WTC11 (cell line): ENCODE data around the gene TTLL12. TPM values are rescaled to one million over a fixed set of nuclear protein-coding genes. Genes with fewer than 3 reads are reported as not detected.

Experiments
- ATAC-seq: fragments of 200-7000 bp; cut with Tn5 transposase; 2 replicates; pipeline ENCODE4 v1.10.0; 2021; ENCODE audit warnings: mild to moderate bottlenecking, moderate library complexity
- CTCF ChIA-PET: fragments of 300-600 bp; sonication (Branson Sonifier 250); formaldehyde crosslinking; loops from one replicate; lab custom pipeline; 2021; ENCODE audit warnings: antibody characterized with exemption; lab: Charles Lee
- POLR2A ChIA-PET: fragments of 350-600 bp; sonication (Branson Sonifier 250); formaldehyde crosslinking; loops from one replicate; lab custom pipeline; 2021; ENCODE audit warnings: antibody characterized with exemption; lab: Charles Lee
- DNase-seq: peaks from one replicate; pipeline ENCODE4 v3.0.0; 2021; ENCODE audit warnings: low spot score
- H3K27ac Mint-ChIP-seq: 2 replicates; pipeline ENCODE4 v1.8.0; 2021; ENCODE audit warnings: mixed read lengths
- H3K27me3 Mint-ChIP-seq: 2 replicates; pipeline ENCODE4 v1.8.0; 2021; ENCODE audit warnings: low read depth, mild to moderate bottlenecking, moderate library complexity, mixed read lengths
- H3K36me3 Mint-ChIP-seq: 2 replicates; pipeline ENCODE4 v1.8.0; 2021; ENCODE audit warnings: mixed read lengths
- H3K4me1 Mint-ChIP-seq: 2 replicates; pipeline ENCODE4 v1.8.0; 2022; ENCODE audit warnings: mixed read lengths
- H3K4me3 Mint-ChIP-seq: 2 replicates; pipeline ENCODE4 v1.8.0; 2021; ENCODE audit warnings: mild to moderate bottlenecking, moderate library complexity, mixed read lengths
- H3K9me3 Mint-ChIP-seq: 2 replicates; pipeline ENCODE4 v1.8.0; 2021; ENCODE audit warnings: mixed read lengths
- ARID4B ChIP-seq: sonication (generic); formaldehyde crosslinking; IDR thresholded peaks from 2 replicates; pipeline ENCODE4 v1.8.0; 2023; ENCODE audit warnings: missing genetic modification reagents, mild to moderate bottlenecking, borderline replicate concordance
- CREB1 ChIP-seq: sonication (generic); formaldehyde crosslinking; IDR thresholded peaks from 2 replicates; pipeline ENCODE4 v1.8.0; 2023; ENCODE audit warnings: mild to moderate bottlenecking, missing genetic modification reagents
- CTCF ChIP-seq: fragments of 200-600 bp; IDR thresholded peaks from 2 replicates; pipeline ENCODE4 v1.8.0; 2022; ENCODE audit warnings: antibody characterized with exemption
- E2F1 ChIP-seq: sonication (generic); formaldehyde crosslinking; IDR thresholded peaks from 2 replicates; pipeline ENCODE4 v1.8.0; 2022; ENCODE audit warnings: mild to moderate bottlenecking, missing genetic modification reagents
- ERG ChIP-seq: fragments of 250-450 bp; sonication (Bioruptor Pico); IDR thresholded peaks from 2 replicates; pipeline ENCODE4 v1.8.0; 2021; ENCODE audit warnings: mild to moderate bottlenecking
- FOXK1 ChIP-seq: sonication (generic); formaldehyde crosslinking; IDR thresholded peaks from 2 replicates; pipeline ENCODE4 v1.8.0; 2022; ENCODE audit warnings: mild to moderate bottlenecking, moderate library complexity, missing genetic modification reagents
- JAZF1 ChIP-seq: fragments of 250-450 bp; sonication (Bioruptor Pico); IDR thresholded peaks from 2 replicates; pipeline ENCODE4 v1.9.0; 2021; ENCODE audit warnings: moderate library complexity, mild to moderate bottlenecking, inconsistent platforms
- JUN ChIP-seq: sonication (generic); formaldehyde crosslinking; IDR thresholded peaks from 2 replicates; pipeline ENCODE4 v1.8.0; 2023; ENCODE audit warnings: mild to moderate bottlenecking, missing genetic modification reagents
- RELA ChIP-seq: sonication (generic); formaldehyde crosslinking; IDR thresholded peaks from 2 replicates; pipeline ENCODE4 v1.8.1; 2022; ENCODE audit warnings: missing genetic modification reagents, mild to moderate bottlenecking, borderline replicate concordance
- TP53 ChIP-seq: sonication (generic); formaldehyde crosslinking; IDR thresholded peaks from 2 replicates; pipeline ENCODE4 v1.8.1; 2023; ENCODE audit warnings: mild to moderate bottlenecking, missing genetic modification reagents
- ZNF263 ChIP-seq: sonication (generic); formaldehyde crosslinking; IDR thresholded peaks from 2 replicates; pipeline ENCODE4 v1.8.1; 2022; ENCODE audit warnings: low read depth, mild to moderate bottlenecking, moderate library complexity, missing genetic modification reagents
- ZNF423 ChIP-seq: fragments of 250-450 bp; sonication (Bioruptor Pico); IDR thresholded peaks from 2 replicates; pipeline ENCODE4 v2.1.2; 2022; ENCODE audit warnings: mild to moderate bottlenecking, moderate library complexity
- ZNF425 ChIP-seq: fragments of 250-450 bp; sonication (Bioruptor Pico); conservative IDR thresholded peaks from 2 replicates; pipeline ENCODE4 v1.9.0; 2021; ENCODE audit warnings: mild to moderate bottlenecking
- total RNA-seq: library from RNA; stranded (reverse); gene quantifications from 3 replicates; pipeline ENCODE4 v1.2.3, GENCODE V29; 2021

Gene TTLL12
- total RNA-seq, 1 experiment from 2014 or later = 134 TPM

GRCh38 chr22:43135565-43135964 is 51.4 kb downstream of the TTLL12 start (continued):
- TF ChIP-seq CREB1 (CRISPR knock-in tag) = no peak

- no peaks in the 10 kb centered on the region for H3K27me3 Mint-ChIP-seq
- ATAC-seq = no peak
- POLR2A ChIA-PET = no interaction called here
These were observed 52.4 kb downstream of the TTLL12 start for GRCh38 chr22:43134553-43134952.

GRCh38 chr22:43133401-43133800 is 53.5 kb downstream of the TTLL12 start:
- POLR2A ChIA-PET = no interaction called here
- CTCF ChIA-PET = interaction anchor here (0.6 kb wide), 1 partner anchor 15 kb away, joined by 3 read pairs; no protein-coding TSS in a partner anchor
- H3K9me3 Mint-ChIP-seq = no peaks in the 10 kb centered on the region
- DNase-seq (no peak), ATAC-seq (no peak)
- H3K4me1 Mint-ChIP-seq = peaks cover 9% of the 10 kb centered on the region
- H3K27me3 Mint-ChIP-seq = no peaks in the 10 kb centered on the region
- H3K4me3 Mint-ChIP-seq = no peak overlapping the region
- H3K27ac Mint-ChIP-seq = no peak overlapping the region
- H3K36me3 Mint-ChIP-seq = peaks cover 30% of the 10 kb centered on the region
- no peak for TF ChIP-seq CTCF
- TF ChIP-seq RELA (CRISPR knock-in tag) = no peak
- no peak for TF ChIP-seq ZNF263 (CRISPR knock-in tag)
- TF ChIP-seq ZNF423 = no peak
- TF ChIP-seq FOXK1 (CRISPR knock-in tag) = no peak
- no peak for TF ChIP-seq JAZF1 (CRISPR knock-in tag)
- TF ChIP-seq ARID4B (CRISPR knock-in tag) = no peak
- no peak for TF ChIP-seq ZNF425 (CRISPR knock-in tag)

More at GRCh38 chr22:43134553-43134952, 52.4 kb downstream of the TTLL12 start:
- H3K36me3 Mint-ChIP-seq = peaks cover 39% of the 10 kb centered on the region
- H3K4me1 Mint-ChIP-seq = peaks cover under 1% of the 10 kb centered on the region; the same call in 1 of the 2 replicates
- TF ChIP-seq JUN (CRISPR knock-in tag) = no peak
- TF ChIP-seq RELA (CRISPR knock-in tag) = no peak
- TF ChIP-seq TP53 (CRISPR knock-in tag) = no peak
- no peak for TF ChIP-seq ERG
- no peak for TF ChIP-seq E2F1 (CRISPR knock-in tag)
- no peaks in the 10 kb centered on the region for H3K9me3 Mint-ChIP-seq
- no peak overlapping the region for H3K27ac Mint-ChIP-seq
- no peak overlapping the region for H3K4me3 Mint-ChIP-seq
- no peak for DNase-seq
- CTCF ChIA-PET = no interaction called here
